Astrocyte (in vitro differentiated cells and primary cell): ENCODE measurements around the gene AK9.

Experiments
- EZH2 ChIP-seq: IDR thresholded peaks from 2 replicates; pipeline ENCODE4 v1.6.1; 2012; ENCODE audit warnings: mild to moderate bottlenecking, low read length, inconsistent platforms; ENCODE audit not compliant: insufficient read depth
- TF ChIP-seq, protein P1 (sequence below): IDR thresholded peaks from 2 replicates; pipeline ENCODE4 v1.5.1; 2011; ENCODE audit warnings: low read depth, mild to moderate bottlenecking, inconsistent platforms, low read length, moderate library complexity; ENCODE audit not compliant: insufficient read depth

DNA sequence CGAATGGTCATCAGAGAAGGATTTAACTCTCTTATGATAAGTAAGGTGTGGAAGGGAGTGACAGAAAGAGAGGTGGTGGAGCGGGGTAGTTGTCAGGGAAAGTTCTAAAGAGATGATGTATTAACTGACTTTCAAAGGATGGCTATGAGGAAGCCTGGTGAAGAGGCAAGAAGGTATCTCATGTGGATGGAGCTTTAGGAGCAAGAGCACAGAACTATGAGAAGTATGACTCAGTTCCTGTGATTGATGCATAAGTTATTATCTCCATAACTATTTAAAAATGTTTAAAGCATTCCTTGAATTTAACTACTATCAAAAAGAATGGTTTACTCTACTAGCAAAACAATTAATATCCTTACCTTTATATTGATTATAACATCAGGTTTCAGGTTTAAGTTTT, 28.8 kb downstream of the AK9 start:
- TF ChIP-seq, protein P1, sequence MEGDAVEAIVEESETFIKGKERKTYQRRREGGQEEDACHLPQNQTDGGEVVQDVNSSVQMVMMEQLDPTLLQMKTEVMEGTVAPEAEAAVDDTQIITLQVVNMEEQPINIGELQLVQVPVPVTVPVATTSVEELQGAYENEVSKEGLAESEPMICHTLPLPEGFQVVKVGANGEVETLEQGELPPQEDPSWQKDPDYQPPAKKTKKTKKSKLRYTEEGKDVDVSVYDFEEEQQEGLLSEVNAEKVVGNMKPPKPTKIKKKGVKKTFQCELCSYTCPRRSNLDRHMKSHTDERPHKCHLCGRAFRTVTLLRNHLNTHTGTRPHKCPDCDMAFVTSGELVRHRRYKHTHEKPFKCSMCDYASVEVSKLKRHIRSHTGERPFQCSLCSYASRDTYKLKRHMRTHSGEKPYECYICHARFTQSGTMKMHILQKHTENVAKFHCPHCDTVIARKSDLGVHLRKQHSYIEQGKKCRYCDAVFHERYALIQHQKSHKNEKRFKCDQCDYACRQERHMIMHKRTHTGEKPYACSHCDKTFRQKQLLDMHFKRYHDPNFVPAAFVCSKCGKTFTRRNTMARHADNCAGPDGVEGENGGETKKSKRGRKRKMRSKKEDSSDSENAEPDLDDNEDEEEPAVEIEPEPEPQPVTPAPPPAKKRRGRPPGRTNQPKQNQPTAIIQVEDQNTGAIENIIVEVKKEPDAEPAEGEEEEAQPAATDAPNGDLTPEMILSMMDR = no peak
- no peak for TF ChIP-seq EZH2
